GM21526 (cell line): ENCODE results near the gene GPR137B.
"Not testable (repeated sequence)": the region's sequence is repeated elsewhere in the genome, so short reads cannot be mapped to it uniquely, and the experiment has no call there.

ENCODE experiments used
- ATAC-seq: cut with Tn5 transposase; IDR thresholded peaks from one replicate; pipeline ENCODE4 v1.9.1; 2021; ENCODE audit warnings: moderate library complexity; ENCODE audit not compliant: unreplicated experiment, low FRiP score

The GPR137B gene

GRCh38 chr1:236156512-236157208 lies 14.3 kb downstream of the GPR137B start:
- peak; percentile 82 for ATAC-seq

GRCh38 chr1:236158072-236158471 lies 15.7 kb downstream of the GPR137B start:
- ATAC-seq = not testable (repeated sequence)

- no peak for ATAC-seq
These were observed 16.4 kb downstream of the GPR137B start for GRCh38 chr1:236158719-236159118.

- ATAC-seq = peak; percentile 45
These were observed 17.6 kb downstream of the GPR137B start for GRCh38 chr1:236159704-236160539.

- ATAC-seq = peak; percentile 3
These were observed 18.3 kb downstream of the GPR137B start for GRCh38 chr1:236160540-236161127.

- no peak for ATAC-seq
These were observed 18.9 kb downstream of the GPR137B start for GRCh38 chr1:236161230-236161629.

- not testable (repeated sequence) for ATAC-seq
These were observed 19.4 kb downstream of the GPR137B start for GRCh38 chr1:236161755-236162154.

GRCh38 chr1:236163463-236164153 lies 21.3 kb downstream of the GPR137B start:
- no peak for ATAC-seq

GRCh38 chr1:236164273-236164672 lies 21.9 kb downstream of the GPR137B start:
- no peak for ATAC-seq

GRCh38 chr1:236165238-236165981 lies 23.1 kb downstream of the GPR137B start:
- no peak for ATAC-seq

- ATAC-seq = no peak
These were observed 23.7 kb downstream of the GPR137B start for GRCh38 chr1:236166041-236166440.

- ATAC-seq = no peak
These were observed 24.8 kb downstream of the GPR137B start for GRCh38 chr1:236167154-236167553.

- ATAC-seq = no peak
These were observed 25.2 kb downstream of the GPR137B start for GRCh38 chr1:236167578-236167977.

GRCh38 chr1:236168716-236169429 lies 26.5 kb downstream of the GPR137B start:
- peak; percentile 46 for ATAC-seq

- ATAC-seq = no peak
These were observed 29.8 kb downstream of the GPR137B start for GRCh38 chr1:236172041-236172579.

- ATAC-seq = no peak
These were observed 30.9 kb downstream of the GPR137B start for GRCh38 chr1:236173174-236173767.

GRCh38 chr1:236175642-236176336 lies 33.5 kb downstream of the GPR137B start:
- ATAC-seq = peak; percentile 60
